A673 (cell line): ENCODE measurements around the gene MAPK8IP1. TPM values are rescaled to one million over a fixed set of nuclear protein-coding genes. Genes with fewer than 3 reads are reported as not detected.

ENCODE experiments used
- BruUV-seq: library from RNA; stranded (reverse); fragments of 400-500 nt; replicated peaks from 2 replicates; lab custom pipeline; 2021; lab: Mats Ljungman, UMichigan
- CTCF ChIA-PET: fragments of 300-600 bp; sonication (Branson Sonifier 250); formaldehyde crosslinking; loops from one replicate; lab custom pipeline; 2022; ENCODE audit warnings: antibody characterized with exemption; lab: Charles Lee
- POLR2A ChIA-PET: fragments of 300-600 bp; sonication (Branson Sonifier 250); formaldehyde crosslinking; loops from one replicate; lab custom pipeline; 2022; ENCODE audit warnings: antibody characterized with exemption; ENCODE audit not compliant: low non-redundant PET; lab: Charles Lee
- DNase-seq: peaks from one replicate; pipeline ENCODE4 v3.0.0-alpha.2; 2015; ENCODE audit warnings: low spot score
- H3K27ac ChIP-seq: fragments of 200-600 bp; sonication (generic); 2 replicates; pipeline ENCODE4 v1.5.1; 2016; ENCODE audit warnings: mixed run types, low read depth, mild to moderate bottlenecking, mixed read lengths, antibody characterized with exemption, low read length; ENCODE audit not compliant: poor library complexity, severe bottlenecking
- H3K27me3 ChIP-seq: fragments of 200-600 bp; sonication (generic); replicated peaks from 2 replicates; pipeline ENCODE4 v1.6.1; 2017; ENCODE audit warnings: mixed run types, low read depth, mild to moderate bottlenecking, mixed read lengths, antibody characterized with exemption, low read length; ENCODE audit not compliant: insufficient read depth, poor library complexity
- H3K36me3 ChIP-seq: fragments of 200-600 bp; sonication (generic); 2 replicates; pipeline ENCODE4 v1.6.1; 2016; ENCODE audit warnings: mixed run types, mild to moderate bottlenecking, mixed read lengths, antibody characterized with exemption, low read length; ENCODE audit not compliant: insufficient read depth, poor library complexity, severe bottlenecking
- H3K4me1 ChIP-seq: fragments of 200-600 bp; sonication (generic); 2 replicates; pipeline ENCODE4 v1.6.1; 2017; ENCODE audit warnings: mixed run types, mild to moderate bottlenecking, mixed read lengths, antibody characterized with exemption, low read length; ENCODE audit not compliant: insufficient read depth, poor library complexity, severe bottlenecking
- H3K4me3 ChIP-seq: fragments of 200-600 bp; sonication (generic); 2 replicates; pipeline ENCODE4 v1.5.1; 2016; ENCODE audit warnings: low read depth, mixed run types, mild to moderate bottlenecking, mixed read lengths, low read length; ENCODE audit not compliant: poor library complexity, severe bottlenecking
- H3K9me3 ChIP-seq: fragments of 200-600 bp; sonication (generic); 2 replicates; pipeline ENCODE4 v1.6.1; 2016; ENCODE audit warnings: mixed run types, low read depth, mild to moderate bottlenecking, mixed read lengths, antibody characterized with exemption, low read length; ENCODE audit not compliant: poor library complexity, severe bottlenecking
- EZH2 ChIP-seq: fragments of 200-600 bp; sonication (generic); IDR thresholded peaks from 2 replicates; pipeline ENCODE4 v1.6.1; 2017; ENCODE audit warnings: borderline replicate concordance, low read depth, mild to moderate bottlenecking, mixed read lengths, antibody characterized with exemption, low read length; ENCODE audit not compliant: poor library complexity, severe bottlenecking
- intact Hi-C: fragments of 100-400 bp; cut with micrococcal nuclease; formaldehyde crosslinking; loops from one replicate; pipeline ENCODE4 v1.10.0; 2022; ENCODE audit not compliant: unreplicated experiment
- total RNA-seq: library from RNA; stranded (reverse); gene quantifications from 2 replicates; pipeline ENCODE4 v1.2.3, GENCODE V29; 2021
- TF ChIP-seq, protein P1 (sequence below): fragments of 300-800, 200-600 bp; sonication (generic); conservative IDR thresholded peaks from 2 replicates; pipeline ENCODE4 v1.5.1; 2017; ENCODE audit warnings: low read depth, mild to moderate bottlenecking, antibody characterized with exemption, low read length, moderate library complexity, mixed read lengths

MAPK8IP1 gene
- total RNA-seq, 1 experiment from 2014 or later = 46.0 TPM

GRCh38 chr11:45850446-45850845 is 35.0 kb upstream of the MAPK8IP1 start:
- Histone ChIP-seq H3K27ac (no peak overlapping the region), H3K9me3 (no peaks in the 10 kb centered on the region), H3K27me3 (peaks cover 8% of the 10 kb centered on the region), H3K4me1 (peaks cover 44% of the 10 kb centered on the region), H3K4me3 (no peak overlapping the region), H3K36me3 (no peaks in the 10 kb centered on the region)
- intact Hi-C loops = no loop called here
- TF ChIP-seq, protein P1, sequence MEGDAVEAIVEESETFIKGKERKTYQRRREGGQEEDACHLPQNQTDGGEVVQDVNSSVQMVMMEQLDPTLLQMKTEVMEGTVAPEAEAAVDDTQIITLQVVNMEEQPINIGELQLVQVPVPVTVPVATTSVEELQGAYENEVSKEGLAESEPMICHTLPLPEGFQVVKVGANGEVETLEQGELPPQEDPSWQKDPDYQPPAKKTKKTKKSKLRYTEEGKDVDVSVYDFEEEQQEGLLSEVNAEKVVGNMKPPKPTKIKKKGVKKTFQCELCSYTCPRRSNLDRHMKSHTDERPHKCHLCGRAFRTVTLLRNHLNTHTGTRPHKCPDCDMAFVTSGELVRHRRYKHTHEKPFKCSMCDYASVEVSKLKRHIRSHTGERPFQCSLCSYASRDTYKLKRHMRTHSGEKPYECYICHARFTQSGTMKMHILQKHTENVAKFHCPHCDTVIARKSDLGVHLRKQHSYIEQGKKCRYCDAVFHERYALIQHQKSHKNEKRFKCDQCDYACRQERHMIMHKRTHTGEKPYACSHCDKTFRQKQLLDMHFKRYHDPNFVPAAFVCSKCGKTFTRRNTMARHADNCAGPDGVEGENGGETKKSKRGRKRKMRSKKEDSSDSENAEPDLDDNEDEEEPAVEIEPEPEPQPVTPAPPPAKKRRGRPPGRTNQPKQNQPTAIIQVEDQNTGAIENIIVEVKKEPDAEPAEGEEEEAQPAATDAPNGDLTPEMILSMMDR = no peak
- TF ChIP-seq EZH2 = no peak
- ChIA-PET POLR2A (interaction anchor here (0.7 kb wide), 1 partner anchor 902 kb away, joined by 3 read pairs; no protein-coding TSS in a partner anchor), CTCF (interaction anchor here (1.0 kb wide), 1 partner anchor 15 kb away, joined by 3 read pairs; no protein-coding TSS in a partner anchor)
- no TSS peak for BruUV-seq
- no peak for DNase-seq

DNA sequence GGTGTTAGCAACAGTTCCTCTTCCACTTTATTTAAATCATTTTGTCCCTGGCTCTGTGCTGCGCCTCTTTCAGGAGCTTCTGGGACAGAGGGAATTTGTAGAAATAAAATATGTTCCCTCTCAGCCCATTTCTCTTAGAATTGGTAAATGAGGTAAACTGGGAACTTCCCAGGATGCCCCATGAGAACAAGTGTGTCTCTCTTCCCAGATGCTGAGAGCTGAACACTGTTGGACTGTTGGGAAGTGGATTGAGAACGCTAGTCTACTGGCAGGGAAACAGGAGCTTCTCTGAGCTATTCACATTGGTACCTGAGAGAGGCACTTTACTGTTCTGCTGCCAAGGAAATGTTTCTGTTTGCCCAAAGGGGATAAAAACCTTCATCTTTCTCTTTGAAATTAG is 34.2 kb upstream of the MAPK8IP1 start:
- Histone ChIP-seq H3K36me3 (no peaks in the 10 kb centered on the region), H3K4me3 (no peak overlapping the region), H3K27me3 (peaks cover under 1% of the 10 kb centered on the region), H3K9me3 (no peaks in the 10 kb centered on the region), H3K4me1 (peaks cover 44% of the 10 kb centered on the region), H3K27ac (no peak overlapping the region)
- no peak for DNase-seq
- POLR2A ChIA-PET = interaction anchor here (0.7 kb wide), 1 partner anchor 903 kb away, joined by 3 read pairs; no protein-coding TSS in a partner anchor
- CTCF ChIA-PET = interaction anchor here (1.0 kb wide), 1 partner anchor 14 kb away, joined by 3 read pairs; no protein-coding TSS in a partner anchor
- TF ChIP-seq EZH2 = no peak
- TF ChIP-seq, protein P1 = no peak
- no TSS peak for BruUV-seq
- intact Hi-C loops = no loop called here

- POLR2A ChIA-PET = no interaction called here
- Histone ChIP-seq H3K27me3 (no peaks in the 10 kb centered on the region), H3K36me3 (peaks cover 5% of the 10 kb centered on the region), H3K27ac (peak overlapping the region; percentile 5), H3K4me1 (peaks cover 38% of the 10 kb centered on the region), H3K9me3 (no peaks in the 10 kb centered on the region), H3K4me3 (no peak overlapping the region)
- TF ChIP-seq, protein P1 = 0 out of 2 replicates have a peak, but pooled peaks have one; percentile 13
- no peak for TF ChIP-seq EZH2
- intact Hi-C loops = no loop called here
- CTCF ChIA-PET = no interaction called here
- no TSS peak for BruUV-seq
- no peak for DNase-seq
These were observed 33.3 kb upstream of the MAPK8IP1 start for GRCh38 chr11:45852018-45852711.
